K562 (cell line): ENCODE results near the gene DDX55. TPM values are rescaled to one million over a fixed set of nuclear protein-coding genes. Genes with fewer than 3 reads are reported as not detected.
A peak's percentile ranks its signal among the peaks of the same experiment; 100 is the strongest.

Experiments
- ATAC-seq: fragments of 200-7000 bp; cut with Tn5 transposase; 3 replicates; pipeline ENCODE4 v1.9.1; 2020; ENCODE audit warnings: moderate library complexity
- BruUV-seq: library from RNA; stranded (reverse); fragments of 400-500 nt; replicated peaks from 2 replicates; lab custom pipeline; 2021; lab: Mats Ljungman, UMichigan
- CTCF ChIA-PET: fragments of 300-600 bp; formaldehyde crosslinking; extraction: SDS; loops from one replicate; lab custom pipeline; 2021; ENCODE audit warnings: low intra/inter-chr PET ratio; lab: Yijun Ruan, JAX
- POLR2A ChIA-PET: fragments of 300-600, 350-650 bp; sonication (Branson Sonifier 250); formaldehyde crosslinking; extraction: SDS; loops from one replicate; lab custom pipeline; 2021; ENCODE audit warnings: antibody characterized with exemption, inconsistent platforms; lab: Yijun Ruan, JAX
- DNase-seq, 4 experiments: peaks; one replicate each; pipeline versions ENCODE4 v3.0.0 to v3.0.0-alpha.2; 2011 to 2018; ENCODE audit warnings: low spot score in 3 of 4, mixed read lengths in 3 of 4; ENCODE audit errors: extremely low read depth in 1 of 4
- FAIRE-seq: peaks from 2 replicates; lab custom pipeline; 2011; peaks lifted over from hg19 to GRCh38; lab: Jason Lieb, UNC
- H2AFZ ChIP-seq: 2 replicates; pipeline ENCODE4 v1.6.0; 2011; ENCODE audit warnings: low read depth, low read length, control low read depth, inconsistent platforms
- H3K27ac ChIP-seq: fragments of 200-600 bp; 3 replicates; pipeline ENCODE4 v1.8.0; 2011; ENCODE audit warnings: low read depth, mild to moderate bottlenecking, control low read depth, inconsistent platforms, low read length, moderate library complexity, mixed read lengths; ENCODE audit errors: extremely low read depth
- H3K27me3 ChIP-seq, 2 experiments: fragments of 300-600 bp in 1 of 2; 2 replicates in 1 of 2; 3 replicates in 1 of 2; pipeline versions ENCODE4 v1.6.0 to v1.8.0; 2011; ENCODE audit warnings: inconsistent platforms in 2 of 2, low read length in 2 of 2, mild to moderate bottlenecking in 1 of 2, mixed read lengths in 1 of 2, moderate library complexity in 1 of 2; ENCODE audit not compliant: control insufficient read depth in 2 of 2, insufficient read depth in 2 of 2
- H3K36me3 ChIP-seq: fragments of 300-600 bp; 3 replicates; pipeline ENCODE4 v1.8.0; 2011; ENCODE audit warnings: mild to moderate bottlenecking, low read length, inconsistent platforms; ENCODE audit not compliant: control insufficient read depth, insufficient read depth
- H3K4me1 ChIP-seq, 2 experiments: fragments of 200-600 bp in 1 of 2; replicated peaks in 1 of 2; 2 replicates in 1 of 2; 3 replicates in 1 of 2; pipeline versions ENCODE4 v1.5.1 to v1.8.0; 2011; ENCODE audit warnings: inconsistent platforms in 2 of 2, low read length in 2 of 2, mild to moderate bottlenecking in 1 of 2, mixed read lengths in 1 of 2, moderate library complexity in 1 of 2; ENCODE audit not compliant: control insufficient read depth in 2 of 2, insufficient read depth in 2 of 2
- H3K4me2 ChIP-seq: 2 replicates; pipeline ENCODE4 v1.6.1; 2011; ENCODE audit warnings: low read length, control low read depth, inconsistent platforms, mixed read lengths; ENCODE audit not compliant: insufficient read depth
- H3K4me3 ChIP-seq: fragments of 200-600 bp; sonication (generic), shearing (Covaris generic); 2 replicates; pipeline ENCODE4 v1.5.1; 2016; ENCODE audit warnings: control low read depth, inconsistent platforms
- H3K79me2 ChIP-seq: fragments of 200-600 bp; 3 replicates; pipeline ENCODE4 v1.8.0; 2011; ENCODE audit warnings: low read length, inconsistent platforms; ENCODE audit not compliant: control insufficient read depth, insufficient read depth
- H3K9ac ChIP-seq, 2 experiments: 2 replicates each; pipeline versions ENCODE4 v1.6.0 to v1.6.1; 2011; ENCODE audit warnings: low read depth in 2 of 2, low read length in 2 of 2, control low read depth in 1 of 2, inconsistent platforms in 1 of 2, mild to moderate bottlenecking in 1 of 2, mixed read lengths in 1 of 2; ENCODE audit not compliant: insufficient read depth in 1 of 2
- H3K9me1 ChIP-seq: one replicate; pipeline ENCODE4 v1.6.0; 2011; ENCODE audit warnings: inconsistent platforms, mild to moderate bottlenecking, low read length, moderate library complexity; ENCODE audit not compliant: control insufficient read depth, insufficient read depth
- H3K9me3 ChIP-seq: replicated peaks from 2 replicates; pipeline ENCODE4 v1.5.1; 2011; ENCODE audit warnings: low read depth, low read length, inconsistent platforms; ENCODE audit not compliant: control insufficient read depth, insufficient read depth
- H4K20me1 ChIP-seq: replicated peaks from 2 replicates; pipeline ENCODE4 v1.6.1; 2011; ENCODE audit warnings: low read length, inconsistent platforms, mixed read lengths; ENCODE audit not compliant: control insufficient read depth, insufficient read depth
- C11orf30 ChIP-seq: fragments of 450-650 bp; IDR thresholded peaks from 2 replicates; pipeline ENCODE4 v1.6.1; 2016; ENCODE audit warnings: low read depth, mild to moderate bottlenecking
- MAFG ChIP-seq: fragments of 450-650 bp; conservative IDR thresholded peaks from 2 replicates; pipeline ENCODE4 v1.6.1; 2016; ENCODE audit warnings: missing genetic modification characterization, missing compliant biosample characterization
- POLR2A ChIP-seq: fragments of 450-650 bp; conservative IDR thresholded peaks from 2 replicates; pipeline ENCODE4 v1.6.1; 2016
- POLR2B ChIP-seq: fragments of 450-650 bp; IDR thresholded peaks from 2 replicates; pipeline ENCODE4 v1.6.1; 2018; ENCODE audit warnings: low read depth; ENCODE audit not compliant: partially characterized antibody
- PRDM10 ChIP-seq: fragments of 450-650 bp; IDR thresholded peaks from 2 replicates; pipeline ENCODE4 v1.6.1; 2018; ENCODE audit not compliant: partially characterized antibody
- RBBP5 ChIP-seq: fragments of 200-600 bp; sonication (generic); IDR thresholded peaks from 2 replicates; pipeline ENCODE4 v1.6.1; 2012; ENCODE audit warnings: borderline replicate concordance, mild to moderate bottlenecking, low read length, control low read depth, inconsistent platforms; ENCODE audit not compliant: insufficient read depth, poor library complexity, severe bottlenecking
- SMARCA4 ChIP-seq: fragments of 450-650 bp; IDR thresholded peaks from 2 replicates; pipeline ENCODE4 v1.6.1; 2016
- SP1 ChIP-seq: sonication (generic); formaldehyde crosslinking; IDR thresholded peaks from 2 replicates; pipeline ENCODE4 v1.8.1; 2022; ENCODE audit warnings: mild to moderate bottlenecking, missing genetic modification reagents
- SUPT5H ChIP-seq: fragments of 450-650 bp; IDR thresholded peaks from 2 replicates; pipeline ENCODE4 v1.6.1; 2016
- ZNF316 ChIP-seq: fragments of 450-650 bp; IDR thresholded peaks from 2 replicates; pipeline ENCODE4 v1.6.1; 2016
- WGBS: fragments of 100-300 bp; shearing (Covaris generic); methylation state at CpG from one replicate; pipeline ENCODE4 v1.1.6; 2016; ENCODE audit warnings: low coverage, mixed read lengths; ENCODE audit not compliant: insufficient coverage; ENCODE audit errors: missing lambda C conversion rate; 5-methylcytosine and 5-hydroxymethylcytosine counted together
- in situ Hi-C: fragments of 300-500 bp; cut with MboI; formaldehyde crosslinking; loops from 4 replicates; pipeline ENCODE4 v1.15.0; 2018; ENCODE audit warnings: inconsistent platforms, mixed read lengths
- intact Hi-C: fragments of 100-400 bp; cut with micrococcal nuclease; formaldehyde crosslinking; loops from 2 replicates; pipeline ENCODE4 v1.14.2; 2022
- polyA plus RNA-seq, 8 experiments: library from polyadenylated mRNA; depleted of rRNA in 4 of 8; stranded (reverse) in 5 of 8; unstranded in 3 of 8; fragments of >200 nt; fragmentation: Nextera tagmentation in 2 of 8; fragmentation: Illumina TruSeq in 1 of 8; extraction: Ambion mirVana in 2 of 8; extraction: Trizol in 1 of 8; gene quantifications; 2 replicates each; pipeline versions ENCODE4 v1.2.1 to v1.2.3, GENCODE V29; 2011 to 2014; ENCODE audit warnings: inconsistent platforms in 1 of 8, missing spikeins in 1 of 8
- total RNA-seq, 7 experiments: library from RNA; depleted of rRNA in 6 of 7; stranded (reverse); fragments of >200 nt in 6 of 7; fragmentation: Illumina TruSeq in 2 of 7; extraction: Trizol in 2 of 7; gene quantifications; 2 replicates each; pipeline versions ENCODE4 v1.2.1 to v1.2.3, GENCODE V29; 2011 to 2021; ENCODE audit warnings: low replicate concordance in 1 of 7

Gene DDX55
- total and polyA plus RNA-seq, 9 of the 15 experiments (the other 6 are each of a cell fraction or from before 2014, with no cell fraction given) = 10.6 to 71.0 (median 60.9) TPM

GRCh38 chr12:123597100-123597499 is 4.8 kb upstream of the DDX55 start:
- Histone ChIP-seq H4K20me1 (peaks cover 2% of the 10 kb centered on the region; the same call in 1 of the 2 replicates), H3K27me3 (no peaks in the 10 kb centered on the region), H3K27ac (no peak overlapping the region), H3K79me2 (peaks cover 38% of the 10 kb centered on the region), H3K4me3 (no peak overlapping the region), H3K9me3 (no peaks in the 10 kb centered on the region), H3K9me1 (no peaks in the 10 kb centered on the region), H3K9ac (no peak overlapping the region), H2AFZ (no peak overlapping the region), H3K4me1 (peaks cover 3 to 12% of the 10 kb centered on the region in 2 experiments; a peak in 2 of 5 replicates), H3K36me3 (peaks cover 70% of the 10 kb centered on the region), H3K4me2 (no peak overlapping the region)
- ATAC-seq (no peak), FAIRE-seq (no peak), DNase-seq (no peak)
- TSS peak; percentile 36 for BruUV-seq
- TF ChIP-seq SMARCA4 = no peak
- peak; percentile 51 for TF ChIP-seq ZNF316
- TF ChIP-seq RBBP5 = no peak
- TF ChIP-seq C11orf30 = peak; percentile 53; the same call in 1 of the 2 replicates
- peak; percentile 22; the same call in 1 of the 2 replicates for TF ChIP-seq MAFG (tag)
- in situ Hi-C loops = no loop called here
- intact Hi-C loops = no loop called here
- POLR2A ChIA-PET = interaction anchor here (0.5 kb wide), 1 partner anchor 122 kb away, joined by 4 read pairs; no protein-coding TSS in a partner anchor
- WGBS = 98% methylated on average over 3 of the region's 3 CpGs
- CTCF ChIA-PET = no interaction called here

- no peak overlapping the region for H3K4me3 ChIP-seq
- H3K27ac ChIP-seq = peak overlapping the region; percentile 43; the same call in 1 of the 3 replicates
- H3K27me3 ChIP-seq = no peaks in the 10 kb centered on the region
- H4K20me1 ChIP-seq = no peaks in the 10 kb centered on the region; the same call in 1 of the 2 replicates
- no peak for ATAC-seq
- DNase-seq = no peak
- WGBS = 72% methylated on average over 3 of the region's 3 CpGs
- TF ChIP-seq SP1 (CRISPR knock-in tag) (no peak), PRDM10 (peak; percentile 62), POLR2A (peak; percentile 18; the same call in 1 of the 2 replicates), POLR2B (peak; percentile 9), SUPT5H (peak; percentile 32; the same call in 1 of the 2 replicates)
- TF ChIP-seq, all 486 proteins: peak for 4
- Histone ChIP-seq H3K9me1 (no peaks in the 10 kb centered on the region), H3K4me1 (peaks cover 5 to 14% of the 10 kb centered on the region in 2 experiments; a peak in 2 of 5 replicates), H3K9me3 (no peaks in the 10 kb centered on the region), H3K4me2 (no peak overlapping the region), H3K36me3 (peaks cover 63% of the 10 kb centered on the region), H3K79me2 (peaks cover 38% of the 10 kb centered on the region), H3K9ac (no peak overlapping the region), H2AFZ (no peak overlapping the region)
- in situ Hi-C loops (no loop called here), intact Hi-C loops (no loop called here)
- ChIA-PET CTCF (no interaction called here), POLR2A (interaction anchor here (0.6 to 1.5 kb wide), 4 partner anchors 9 to 366 kb away, joined by 4 to 10 read pairs (median 4); partner anchors contain the start of genes MPHOSPH9 and MTRFR)
- no TSS peak for BruUV-seq
- no peak for FAIRE-seq
These were observed 3.4 kb upstream of the DDX55 start for GRCh38 chr12:123598522-123598921.
